ENCODE data around the gene FZD1.

FZD1 gene

GRCh38 chr7:91266689-91267090 is 2.5 kb downstream of the FZD1 start:
- H3K9me3 ChIP-seq (ENCODE audit: severe bottlenecking) = no peaks in the 10 kb centered on the region
- no peak for TF ChIP-seq CTCF (IDR thresholded peaks at IDR 0.05; ENCODE audit: poor library complexity, severe bottlenecking)
- DNase-seq (ENCODE audit: low spot score) = no peak
- H3K27me3 ChIP-seq (ENCODE audit: insufficient read depth, poor library complexity, severe bottlenecking) = no peaks in the 10 kb centered on the region
- H3K27ac ChIP-seq (ENCODE audit: poor library complexity, severe bottlenecking) = no peak overlapping the region
- peaks cover 5% of the 10 kb centered on the region for H3K4me1 ChIP-seq (ENCODE audit: insufficient read depth, poor library complexity, severe bottlenecking)
- no peaks in the 10 kb centered on the region for H3K36me3 ChIP-seq (ENCODE audit: low read depth)
- no peak for ATAC-seq (ENCODE audit: low read depth)
- H3K4me3 ChIP-seq (ENCODE audit: severe bottlenecking) = no peak overlapping the region

GRCh38 chr7:91267171-91267955 is 3.1 kb downstream of the FZD1 start:
- H3K27ac ChIP-seq (ENCODE audit: poor library complexity, severe bottlenecking) = no peak overlapping the region
- H3K36me3 ChIP-seq (ENCODE audit: low read depth) = no peaks in the 10 kb centered on the region
- no peak for ATAC-seq (ENCODE audit: low read depth)
- H3K4me1 ChIP-seq (ENCODE audit: insufficient read depth, poor library complexity, severe bottlenecking) = peaks cover 5% of the 10 kb centered on the region
- no peak for DNase-seq (ENCODE audit: low spot score)
- peak overlapping the region; percentile 3 for H3K4me3 ChIP-seq (ENCODE audit: severe bottlenecking)
- no peaks in the 10 kb centered on the region for H3K27me3 ChIP-seq (ENCODE audit: insufficient read depth, poor library complexity, severe bottlenecking)
- H3K9me3 ChIP-seq (ENCODE audit: severe bottlenecking) = no peaks in the 10 kb centered on the region
- TF ChIP-seq CTCF (IDR thresholded peaks at IDR 0.05; ENCODE audit: poor library complexity, severe bottlenecking) = no peak

DNA sequence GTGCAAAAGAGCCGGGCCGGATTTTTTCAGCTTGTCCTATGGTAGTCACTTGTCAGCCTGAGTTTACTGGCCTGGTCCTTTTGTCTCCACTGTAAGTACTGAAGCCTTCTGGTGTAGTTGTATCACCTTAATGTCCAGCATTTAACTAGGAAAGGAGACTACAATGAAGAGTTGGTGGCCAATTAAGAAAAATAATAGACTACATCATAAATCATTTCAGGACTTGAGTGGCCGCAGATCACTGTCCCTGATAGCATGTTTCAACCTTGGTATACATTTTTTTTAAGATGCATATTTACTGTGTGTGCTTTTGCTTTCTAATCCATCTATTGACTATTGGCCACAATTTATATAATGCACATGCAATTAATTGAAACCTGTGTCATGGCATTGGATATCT is 6.1 kb downstream of the FZD1 start:
- DNase-seq (ENCODE audit: low spot score) = no peak
- H3K9me3 ChIP-seq (ENCODE audit: severe bottlenecking) = no peaks in the 10 kb centered on the region
- no peaks in the 10 kb centered on the region for H3K27me3 ChIP-seq (ENCODE audit: insufficient read depth, poor library complexity, severe bottlenecking)
- no peak for ATAC-seq (ENCODE audit: low read depth)
- H3K36me3 ChIP-seq (ENCODE audit: low read depth) = no peaks in the 10 kb centered on the region
- peaks cover 5% of the 10 kb centered on the region for H3K4me1 ChIP-seq (ENCODE audit: insufficient read depth, poor library complexity, severe bottlenecking)
- TF ChIP-seq CTCF (IDR thresholded peaks at IDR 0.05; ENCODE audit: poor library complexity, severe bottlenecking) = no peak
- no peak overlapping the region for H3K4me3 ChIP-seq (ENCODE audit: severe bottlenecking)
- H3K27ac ChIP-seq (ENCODE audit: poor library complexity, severe bottlenecking) = no peak overlapping the region

DNA sequence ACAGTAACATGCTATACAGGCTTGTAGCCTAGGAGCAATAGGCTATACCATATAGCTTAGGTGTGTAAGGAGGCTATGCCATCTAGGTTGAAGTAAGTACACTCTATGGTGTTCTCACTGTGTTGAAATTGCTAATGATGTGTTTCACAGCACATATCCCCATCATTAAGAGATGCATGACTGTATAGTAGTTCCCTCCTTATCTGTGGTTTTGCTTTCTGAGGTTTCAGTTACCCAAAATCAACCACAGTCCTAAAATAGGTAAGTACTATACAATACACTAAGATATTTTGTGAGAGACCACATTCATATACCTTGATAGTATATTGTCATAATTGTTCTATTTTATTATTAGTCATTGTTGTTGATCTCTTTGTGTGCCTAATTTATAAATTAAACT is 12.7 kb downstream of the FZD1 start:
- no peak for TF ChIP-seq CTCF (IDR thresholded peaks at IDR 0.05; ENCODE audit: poor library complexity, severe bottlenecking)
- Histone ChIP-seq H3K27me3 (ENCODE audit: insufficient read depth, poor library complexity, severe bottlenecking) (no peaks in the 10 kb centered on the region), H3K36me3 (ENCODE audit: low read depth) (no peaks in the 10 kb centered on the region), H3K4me1 (ENCODE audit: insufficient read depth, poor library complexity, severe bottlenecking) (no peaks in the 10 kb centered on the region), H3K4me3 (ENCODE audit: severe bottlenecking) (no peak overlapping the region), H3K9me3 (ENCODE audit: severe bottlenecking) (no peaks in the 10 kb centered on the region), H3K27ac (ENCODE audit: poor library complexity, severe bottlenecking) (no peak overlapping the region)
- ATAC-seq (ENCODE audit: low read depth) (no peak), DNase-seq (ENCODE audit: low spot score) (no peak)

- no peak for ATAC-seq (ENCODE audit: low read depth)
- H3K27me3 ChIP-seq (ENCODE audit: insufficient read depth, poor library complexity, severe bottlenecking) = no peaks in the 10 kb centered on the region
- DNase-seq (ENCODE audit: low spot score) = no peak
Measured at GRCh38 chr7:91280185-91280584, 16.0 kb downstream of the FZD1 start.

More at GRCh38 chr7:91280185-91280584, 16.0 kb downstream of the FZD1 start:
- H3K9me3 ChIP-seq (ENCODE audit: severe bottlenecking) = no peaks in the 10 kb centered on the region
- no peak overlapping the region for H3K27ac ChIP-seq (ENCODE audit: poor library complexity, severe bottlenecking)
- H3K4me1 ChIP-seq (ENCODE audit: insufficient read depth, poor library complexity, severe bottlenecking) = no peaks in the 10 kb centered on the region
- H3K4me3 ChIP-seq (ENCODE audit: severe bottlenecking) = no peak overlapping the region
- H3K36me3 ChIP-seq (ENCODE audit: low read depth) = no peaks in the 10 kb centered on the region
- TF ChIP-seq CTCF (IDR thresholded peaks at IDR 0.05; ENCODE audit: poor library complexity, severe bottlenecking) = no peak
